K562 treated with DMSO at 1 percent for 24 hours (cell line): Measurements from ENCODE around the gene KLK12. TPM values are rescaled to one million over a fixed set of nuclear protein-coding genes. Genes with fewer than 3 reads are reported as not detected.

Experiments
- total RNA-seq: library from RNA; unstranded; fragments of 300-600 nt; gene quantifications from 2 replicates; pipeline ENCODE4 v1.2.3, GENCODE V29; 2022; ENCODE audit warnings: low read depth; ENCODE audit not compliant: insufficient read depth

The KLK12 gene, protein sequence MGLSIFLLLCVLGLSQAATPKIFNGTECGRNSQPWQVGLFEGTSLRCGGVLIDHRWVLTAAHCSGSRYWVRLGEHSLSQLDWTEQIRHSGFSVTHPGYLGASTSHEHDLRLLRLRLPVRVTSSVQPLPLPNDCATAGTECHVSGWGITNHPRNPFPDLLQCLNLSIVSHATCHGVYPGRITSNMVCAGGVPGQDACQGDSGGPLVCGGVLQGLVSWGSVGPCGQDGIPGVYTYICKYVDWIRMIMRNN
- total RNA-seq = not detected in 2 replicates

DNA sequence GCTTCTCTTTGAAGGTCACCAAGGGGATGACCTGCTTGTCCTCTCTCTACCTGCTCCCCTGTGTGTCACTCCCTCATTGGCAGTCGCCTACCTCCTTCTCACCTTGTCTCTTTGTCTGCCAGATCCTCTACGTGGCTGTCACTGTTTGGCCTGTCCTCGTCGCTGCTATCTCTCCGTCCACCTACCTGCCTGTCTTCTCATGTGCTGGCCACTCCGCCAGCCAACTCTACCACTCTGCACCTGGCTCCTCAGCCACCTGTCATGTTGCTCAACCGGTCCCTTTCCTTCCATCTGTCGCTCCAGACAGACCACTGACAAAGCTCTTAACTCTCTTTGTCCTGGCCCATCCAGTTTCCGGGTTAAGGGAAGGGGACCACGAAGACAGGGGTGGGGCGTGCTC is at the start of gene KLK12:
TSS of gene KLK12 (minus strand) at position 299 of the 400 bp plus-strand sequence. CDS start 381 bp downstream, outside the sequence.

DNA sequence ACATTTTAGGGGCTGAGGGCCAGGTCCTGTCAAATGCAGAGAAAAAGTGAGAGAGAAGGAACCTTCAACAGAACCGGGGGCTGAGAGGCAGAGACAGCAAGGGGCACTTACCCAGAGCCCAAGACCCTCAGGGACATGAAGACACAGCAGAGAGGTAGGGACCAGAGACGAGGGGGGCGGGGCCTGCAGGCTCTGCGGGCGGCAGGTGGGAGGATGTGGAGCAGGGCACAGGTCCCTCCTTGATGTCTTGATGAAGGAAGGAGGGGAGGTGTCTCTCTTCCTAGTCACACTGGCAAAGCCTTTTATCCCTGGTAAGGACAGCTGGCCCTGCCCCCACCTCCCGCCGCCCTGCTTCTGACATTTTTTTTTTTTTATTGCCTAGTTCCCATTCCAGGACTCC is 47.8 kb upstream of the KLK12 start, which contains the start of gene KLK14:
TSS of gene KLK14 (minus strand) at position 277 of the 400 bp plus-strand sequence. CDS start at position 4, 273 bp downstream.

DNA sequence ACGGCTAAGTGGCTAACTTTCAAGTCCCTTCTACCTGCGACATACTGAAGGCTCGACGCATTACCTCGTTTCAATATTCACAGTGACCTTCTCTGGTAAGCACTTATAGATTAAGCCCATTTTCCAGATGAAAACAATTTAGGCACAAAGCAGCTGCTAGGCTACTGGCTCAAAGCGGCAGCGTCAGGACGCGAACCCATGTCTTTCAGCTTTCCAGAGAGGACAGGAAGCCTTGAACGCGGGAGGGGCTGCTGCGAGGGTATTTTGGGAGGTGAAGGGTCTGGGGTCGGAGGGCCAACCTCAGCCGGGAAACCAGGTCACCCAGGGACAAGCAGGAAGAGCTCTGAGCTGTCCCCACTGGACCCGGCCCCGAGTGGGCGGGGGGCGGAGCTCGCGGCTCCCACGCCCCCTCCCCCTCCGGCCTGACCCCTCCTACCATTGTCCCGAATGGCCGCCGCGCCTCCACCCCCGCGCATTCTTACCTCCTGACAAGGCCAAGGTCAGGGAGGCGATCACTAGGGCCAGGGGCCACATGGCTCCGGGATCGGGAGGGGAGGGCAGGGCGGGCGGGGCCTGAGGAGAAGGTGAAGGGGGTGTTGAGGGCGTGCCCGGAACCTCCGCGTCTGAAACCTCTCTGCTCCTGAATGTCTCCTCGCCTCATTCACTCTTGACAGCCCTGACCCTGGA is 29.9 kb upstream of the KLK12 start, which contains the start of gene KLK13:
TSS of gene KLK13 (minus strand) at position 559 of the 687 bp plus-strand sequence. CDS start at position 534, 25 bp downstream.

DNA sequence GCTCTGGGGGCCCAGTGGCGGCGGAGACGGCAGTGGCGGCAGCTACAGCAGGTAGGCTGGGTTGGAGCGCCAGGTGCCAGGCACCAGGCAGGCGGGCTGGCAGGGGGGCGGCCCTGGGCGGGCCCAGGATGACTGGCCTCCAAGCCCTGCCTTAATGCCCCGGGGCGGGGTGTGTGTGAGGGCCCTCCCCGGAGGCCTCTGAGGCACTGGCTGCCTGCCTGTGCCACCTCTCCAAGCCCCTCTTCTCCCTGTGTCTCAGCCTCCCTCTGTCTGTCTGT is 8.3 kb downstream of the KLK12 start, which contains the start of gene KLK11:
TSS of gene KLK11 (minus strand) at position 63 of the 278 bp plus-strand sequence. CDS start 985 bp downstream, outside the sequence.

DNA sequence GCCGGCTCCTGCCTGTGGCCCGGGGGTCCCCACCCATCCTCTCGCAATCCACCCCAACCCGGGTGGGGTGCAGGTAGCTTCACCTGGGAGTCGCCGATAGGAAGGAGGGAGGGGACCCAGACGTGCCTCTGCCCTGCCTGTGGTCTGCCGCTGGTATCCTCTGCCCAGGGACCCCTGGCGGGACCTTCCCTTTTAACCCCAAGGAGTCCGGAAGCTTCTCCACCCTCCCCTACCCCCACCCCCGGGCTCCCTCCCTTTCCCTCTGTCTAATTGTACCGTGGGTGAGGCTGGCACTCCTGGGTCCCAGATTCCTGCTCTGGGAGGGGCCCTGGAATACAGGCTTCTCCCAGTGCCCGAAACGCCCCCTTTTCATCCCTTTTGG is 15.3 kb downstream of the KLK12 start, which contains the start of gene KLK10:
TSS of gene KLK10 (minus strand) at position 166 of the 382 bp plus-strand sequence. CDS start 579 bp downstream, outside the sequence.

DNA sequence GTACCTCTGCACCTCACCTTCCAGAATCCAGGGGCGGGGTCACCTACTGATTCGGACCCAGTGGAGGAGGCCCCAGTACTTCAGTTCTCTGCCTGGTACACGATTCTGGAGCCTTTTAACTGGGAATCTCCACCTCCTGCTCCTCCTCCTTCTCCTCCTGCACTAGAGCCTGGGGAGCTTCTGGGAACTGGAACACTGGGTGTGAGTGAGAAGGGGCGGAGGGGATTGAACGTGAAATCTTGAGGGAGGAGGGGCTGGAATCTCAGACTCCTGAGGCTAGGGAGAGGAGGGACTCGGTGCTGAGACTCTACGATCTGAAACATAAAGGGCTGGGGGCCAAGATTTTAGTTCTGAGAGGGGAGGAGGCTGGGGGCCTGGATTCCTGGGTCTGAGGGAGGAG is 33.3 kb downstream of the KLK12 start, which contains the start of gene KLK8:
TSS of gene KLK8 (minus strand) at position 90 of the 400 bp plus-strand sequence. CDS start 437 bp downstream, outside the sequence.

DNA sequence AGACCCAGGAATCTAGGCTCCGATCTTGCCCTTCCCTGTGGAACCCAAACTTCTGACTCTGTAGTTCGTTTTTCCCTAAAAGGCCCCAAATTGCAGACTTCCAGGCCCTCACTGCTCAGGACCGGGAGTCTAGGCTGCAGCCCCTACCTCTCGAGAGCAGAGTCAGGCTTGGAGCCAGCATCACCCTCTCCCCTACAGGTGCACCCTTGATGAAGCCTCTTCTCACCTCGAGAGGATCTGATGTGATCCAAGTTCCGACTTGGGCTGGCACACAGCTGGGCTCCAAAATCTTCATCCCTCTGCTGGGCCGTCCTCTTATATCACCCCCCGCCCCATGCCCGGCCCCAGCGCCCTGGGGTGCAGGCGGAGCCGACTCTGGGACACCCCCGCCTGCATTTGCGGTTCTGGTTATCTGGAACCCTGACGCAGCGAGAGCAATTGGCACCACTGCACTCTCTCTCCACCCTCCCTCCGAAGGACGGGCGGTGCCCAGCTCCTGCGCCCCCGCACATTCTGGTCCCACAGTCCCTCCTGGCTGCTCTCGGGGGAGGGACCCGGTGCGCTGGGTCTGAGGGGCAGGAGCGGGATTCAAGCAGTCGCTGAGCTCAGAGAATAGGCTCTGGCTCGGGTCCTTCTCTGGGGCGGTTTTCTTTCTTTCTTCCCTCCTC is 51.0 kb downstream of the KLK12 start, which contains the start of gene KLK7:
TSS of gene KLK7 (minus strand) at position 293 of the 668 bp plus-strand sequence. CDS start 1,518 bp downstream, outside the sequence.

Other genes starting within 250 kb of the KLK12 start
- gene ACP4, start 244.6 kb downstream of the KLK12 start, total RNA-seq = not detected in 2 replicates
- 19.2 and 20.0 TPM in 2 replicates for gene KLK1, start 211.2 kb downstream of the KLK12 start, total RNA-seq
- gene KLK15, start 201.4 kb downstream of the KLK12 start, total RNA-seq = 0.56 TPM in 1 of 2 replicates, not detected in the other
- gene KLK3, start 180.1 kb downstream of the KLK12 start, total RNA-seq = not detected in 2 replicates
- gene KLK2, start 161.6 kb downstream of the KLK12 start, total RNA-seq = not detected in 2 replicates
- gene KLK4, start 123.6 kb downstream of the KLK12 start, total RNA-seq = not detected in 2 replicates
- gene KLK5, start 82.0 kb downstream of the KLK12 start, total RNA-seq = not detected in 2 replicates
- gene KLK6, start 65.4 kb downstream of the KLK12 start, total RNA-seq = not detected in 2 replicates
- gene KLK7, start 51.1 kb downstream of the KLK12 start, total RNA-seq = not detected in 2 replicates
- 0.95 and 2.1 TPM in 2 replicates for gene KLK8, start 33.4 kb downstream of the KLK12 start, total RNA-seq
- gene KLK10, start 15.3 kb downstream of the KLK12 start, total RNA-seq = not detected in 2 replicates
- gene KLK11, start 8.4 kb downstream of the KLK12 start, total RNA-seq = not detected in 2 replicates
- 2.7 and 2.9 TPM in 2 replicates for gene KLK13, start 30.1 kb upstream of the KLK12 start, total RNA-seq
- not detected in 2 replicates for gene KLK14, start 47.9 kb upstream of the KLK12 start, total RNA-seq
- 31.1 and 32.6 TPM in 2 replicates for gene CTU1, start 73.4 kb upstream of the KLK12 start, total RNA-seq
- 0.93 and 1.1 TPM in 2 replicates for gene SIGLEC9, start 89.9 kb upstream of the KLK12 start, total RNA-seq
- gene SIGLEC7, start 107.3 kb upstream of the KLK12 start, total RNA-seq = 0.15 TPM in 1 of 2 replicates, not detected in the other
- gene CD33, start 190.1 kb upstream of the KLK12 start, total RNA-seq = 73.3 and 79.4 TPM in 2 replicates
- gene SIGLECL1, start 216.1 kb upstream of the KLK12 start, total RNA-seq = not detected in 2 replicates